Activated CD4-positive, alpha-beta T cell treated with anti-CD3 and anti-CD28 coated beads, Interleukin-2, amount 50 U/mL, for 24 hours (primary cell): ENCODE measurements around the gene ERG.

ENCODE experiments used
- DNase-seq, 2 donors: peaks; one replicate each; pipeline ENCODE4 v3.0.0-alpha.2; 2020; ENCODE audit warnings: low read depth in 1 of 2, low spot score in 1 of 2

Gene ERG

DNA sequence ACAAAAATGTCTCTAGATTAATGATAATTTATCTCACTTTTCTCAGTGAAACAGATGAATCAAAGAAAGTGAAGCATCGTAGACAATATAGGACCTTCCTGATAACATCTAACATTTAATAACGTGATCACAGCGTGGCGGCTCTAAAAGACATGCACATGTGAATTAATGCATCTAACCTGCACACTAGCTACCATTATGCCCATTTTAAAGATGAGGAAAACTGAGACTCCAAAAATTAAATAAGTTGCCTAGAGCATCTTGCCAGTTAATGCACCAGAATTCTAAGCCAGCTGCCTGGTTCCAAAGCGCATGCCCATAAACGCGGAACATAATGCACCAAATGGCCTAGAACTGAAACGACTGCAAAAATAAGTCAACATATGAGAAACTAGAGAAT lies 23.5 kb downstream of the ERG start:
- DNase-seq: no peak

DNA sequence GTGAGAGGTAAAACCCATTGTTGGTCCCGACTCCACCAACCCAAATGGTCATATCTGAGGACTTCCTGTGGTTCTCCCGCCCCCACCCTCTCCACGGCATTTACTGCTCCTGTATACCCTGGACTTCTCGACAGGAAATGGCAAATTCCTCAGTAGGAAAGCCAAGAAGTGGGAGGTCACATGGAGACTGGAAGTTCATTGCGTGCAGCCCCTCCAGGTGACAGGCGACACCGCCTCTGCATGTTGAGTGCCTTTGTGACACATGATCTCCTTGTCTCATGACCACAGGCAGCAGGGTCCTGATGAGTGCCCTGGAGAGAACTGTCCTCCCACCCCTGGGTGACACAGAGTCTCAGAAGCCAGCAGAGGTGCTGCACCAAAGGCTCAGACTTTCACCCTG lies 24.2 kb downstream of the ERG start:
- DNase-seq: no peak

GRCh38 chr21:38472412-38473108 lies 25.7 kb downstream of the ERG start:
- DNase-seq: no peak

DNA sequence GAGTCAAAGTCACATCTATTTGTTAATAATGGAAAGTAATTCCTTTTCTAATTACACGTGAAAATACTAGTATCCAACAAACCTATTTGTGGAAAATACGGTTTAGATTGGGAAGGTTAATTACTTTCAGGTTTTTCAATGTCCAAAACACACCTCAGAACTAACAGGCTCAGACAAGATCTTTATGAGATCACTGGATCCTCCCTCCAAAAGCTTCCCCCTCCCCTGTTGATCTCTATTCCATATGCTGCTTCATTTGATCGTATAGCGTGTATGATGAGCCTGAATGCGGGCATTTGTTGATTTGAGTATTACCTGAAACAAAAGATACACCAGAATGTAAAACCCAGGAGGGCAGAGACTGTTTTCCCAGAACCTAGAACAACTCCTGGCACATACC lies 26.5 kb downstream of the ERG start:
- DNase-seq: no peak

GRCh38 chr21:38470755-38471154 lies 27.5 kb downstream of the ERG start:
- no peak for DNase-seq

GRCh38 chr21:38469642-38470041 lies 28.6 kb downstream of the ERG start:
- DNase-seq: no peak

DNA sequence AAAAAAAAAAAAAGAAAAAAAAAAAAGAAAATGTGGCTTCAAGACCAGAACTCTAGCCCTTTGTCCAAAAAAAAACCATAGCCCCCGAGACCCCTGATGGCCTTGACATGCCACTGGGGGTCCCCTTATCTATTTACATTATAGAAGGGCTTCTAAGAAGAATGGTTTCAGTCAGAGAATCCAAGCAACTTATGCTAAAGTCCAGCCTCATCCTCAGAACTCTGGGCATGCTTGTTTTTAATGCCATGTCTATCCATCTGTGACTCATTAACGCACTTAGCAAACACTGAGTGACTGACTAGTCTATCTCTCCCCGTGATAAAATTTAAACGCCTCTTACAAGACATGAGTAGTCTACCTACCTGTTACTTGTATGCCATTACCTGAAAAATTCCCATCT lies 29.3 kb downstream of the ERG start:
- no peak for DNase-seq

DNA sequence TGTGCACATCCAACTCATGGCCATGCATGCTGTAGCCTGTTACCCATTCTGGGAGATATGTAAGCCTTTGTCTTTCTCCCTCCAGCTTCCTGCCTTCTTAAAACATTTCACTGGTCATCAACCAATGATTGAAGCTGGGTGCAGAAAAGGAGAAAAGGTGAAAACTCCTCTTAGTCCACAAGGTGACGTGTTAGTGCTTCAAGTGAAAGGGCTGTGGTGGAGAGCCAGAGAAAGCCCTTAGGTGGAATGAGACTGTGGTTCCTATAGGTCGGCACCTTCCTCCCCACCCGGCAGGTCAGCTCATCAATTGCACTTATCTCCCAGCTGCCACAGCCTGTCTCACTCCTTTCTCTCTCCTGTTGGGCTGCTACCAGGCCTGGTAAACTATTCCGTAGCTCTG lies 30.4 kb downstream of the ERG start:
- no peak for DNase-seq

DNA sequence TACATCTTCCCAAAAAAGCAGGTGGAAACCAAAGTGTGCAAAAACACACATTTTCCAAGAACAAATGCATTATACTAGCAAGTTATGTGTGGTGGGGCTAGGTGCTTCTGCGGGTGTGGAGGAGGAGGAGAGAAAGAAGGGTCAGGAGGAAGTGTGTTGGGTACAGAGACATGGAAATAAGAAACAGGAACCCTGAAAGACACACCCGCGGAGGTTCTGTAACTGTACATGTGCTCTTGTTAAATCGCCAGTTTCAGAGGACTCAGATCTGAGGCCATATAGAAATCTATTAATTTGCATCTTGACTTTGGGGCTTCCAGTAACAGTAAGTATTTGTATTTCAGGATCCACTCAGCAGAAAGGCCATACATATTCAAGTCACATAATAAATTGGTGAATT lies 30.9 kb downstream of the ERG start:
- no peak for DNase-seq

DNA sequence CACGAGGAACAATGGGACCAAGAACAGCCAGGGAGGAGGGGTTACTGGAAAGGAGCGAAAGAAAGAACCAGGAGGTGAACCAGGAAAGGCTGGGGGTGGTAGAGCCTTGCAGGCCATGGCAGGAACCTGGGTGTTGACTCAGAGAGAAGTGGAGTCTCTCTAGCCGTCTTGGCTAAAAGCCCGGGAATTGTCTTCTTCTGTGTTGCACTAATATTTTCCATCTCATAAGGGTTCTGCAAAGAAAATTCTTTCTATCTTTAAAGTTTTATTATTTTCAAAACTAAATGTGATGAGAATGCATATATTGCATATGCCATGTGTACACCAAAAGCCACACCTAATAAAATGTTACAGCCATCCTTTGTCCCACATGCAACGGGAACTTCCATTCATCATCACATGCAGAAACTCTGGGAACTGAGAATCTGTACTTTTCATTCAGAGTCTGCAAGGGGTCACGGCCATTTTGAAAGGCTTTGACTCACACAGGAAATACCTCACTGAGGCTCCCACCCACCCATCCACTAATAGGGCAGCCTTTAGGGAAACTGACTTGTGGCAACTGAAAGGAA lies 38.0 kb downstream of the ERG start:
- no peak for DNase-seq

DNA sequence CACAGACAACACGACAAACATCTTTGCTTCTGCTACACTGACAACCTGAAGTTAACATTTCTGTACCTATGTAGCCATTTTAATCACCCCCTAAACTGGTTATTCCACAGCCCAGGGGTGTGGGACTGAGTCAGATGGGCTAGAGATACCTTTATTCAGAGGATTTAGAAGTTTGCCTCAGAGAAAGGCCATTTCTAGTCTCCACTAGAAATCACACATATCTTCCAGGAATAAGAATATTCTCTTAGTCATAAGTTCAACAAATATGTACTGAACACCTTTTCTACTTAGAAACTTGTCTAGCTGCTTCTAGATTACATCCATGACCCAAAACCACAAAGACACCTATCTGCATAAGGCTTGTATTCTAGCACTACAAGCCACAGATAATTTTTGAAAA lies 38.8 kb downstream of the ERG start:
- no peak for DNase-seq

GRCh38 chr21:38455403-38455802 lies 42.9 kb downstream of the ERG start:
- no peak for DNase-seq

DNA sequence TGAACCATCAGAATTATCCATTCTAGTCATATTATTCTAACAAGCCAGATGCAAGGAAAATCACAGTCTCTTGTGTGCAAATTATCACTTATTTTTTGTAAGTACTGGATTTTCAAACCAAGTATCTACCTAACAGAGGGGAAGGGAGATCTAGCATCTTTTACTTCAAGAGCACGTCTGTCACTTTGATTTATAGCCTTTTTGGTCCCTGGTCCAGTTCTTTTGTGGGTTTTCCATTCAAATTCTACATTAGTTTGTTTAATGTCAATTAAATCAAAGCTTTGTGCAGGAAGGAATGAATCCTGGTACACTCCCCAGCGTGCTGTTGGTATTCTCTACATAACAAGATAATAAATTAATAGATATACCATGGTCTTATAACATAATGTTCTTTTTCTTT lies 43.6 kb downstream of the ERG start:
- no peak for DNase-seq

GRCh38 chr21:38454161-38454560 lies 44.1 kb downstream of the ERG start:
- no peak for DNase-seq

- no peak for DNase-seq
Observed at GRCh38 chr21:38448671-38449385, 49.4 kb downstream of the ERG start.

DNA sequence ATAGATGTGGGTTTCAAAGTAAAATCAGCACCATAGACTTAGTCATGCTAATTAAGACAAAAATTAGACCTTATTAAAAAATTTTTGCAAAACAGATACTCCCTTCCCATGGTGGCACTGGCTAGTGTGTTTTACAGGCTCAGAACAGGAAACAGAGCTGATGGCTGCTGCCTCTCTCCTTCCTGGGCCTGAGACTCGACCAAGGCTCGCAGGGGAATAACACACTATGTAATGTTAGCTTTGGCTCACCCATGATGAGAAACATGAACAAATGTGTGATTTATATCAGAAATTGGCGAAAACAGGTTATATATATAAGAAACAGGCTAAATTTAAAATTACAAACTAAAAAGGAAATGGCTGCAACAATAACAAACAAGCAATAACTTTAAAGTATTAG lies 50.7 kb downstream of the ERG start:
- no peak for DNase-seq

DNA sequence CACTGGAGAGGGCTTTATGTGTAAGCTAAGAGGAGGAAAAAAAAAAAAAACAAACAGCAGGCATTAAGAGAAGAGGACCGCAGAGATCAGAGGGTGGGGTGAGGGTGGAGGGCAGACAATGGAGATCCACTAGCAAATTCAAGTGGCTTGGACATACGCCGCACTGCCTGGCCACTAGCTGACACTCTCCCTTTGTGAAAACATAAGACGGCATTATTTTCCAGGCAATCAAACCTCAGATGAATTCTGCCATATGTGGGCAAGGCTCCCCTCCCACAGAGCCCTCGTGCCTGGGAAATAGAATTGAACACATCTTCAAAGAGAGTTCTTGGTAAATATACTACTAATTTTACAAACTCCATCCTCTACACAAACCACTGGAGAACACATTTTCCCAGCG lies 53.6 kb downstream of the ERG start:
- no peak for DNase-seq

- DNase-seq: no peak
Observed at GRCh38 chr21:38443110-38443509, 55.2 kb downstream of the ERG start.

GRCh38 chr21:38441153-38441552 lies 57.1 kb downstream of the ERG start:
- no peak for DNase-seq

DNA sequence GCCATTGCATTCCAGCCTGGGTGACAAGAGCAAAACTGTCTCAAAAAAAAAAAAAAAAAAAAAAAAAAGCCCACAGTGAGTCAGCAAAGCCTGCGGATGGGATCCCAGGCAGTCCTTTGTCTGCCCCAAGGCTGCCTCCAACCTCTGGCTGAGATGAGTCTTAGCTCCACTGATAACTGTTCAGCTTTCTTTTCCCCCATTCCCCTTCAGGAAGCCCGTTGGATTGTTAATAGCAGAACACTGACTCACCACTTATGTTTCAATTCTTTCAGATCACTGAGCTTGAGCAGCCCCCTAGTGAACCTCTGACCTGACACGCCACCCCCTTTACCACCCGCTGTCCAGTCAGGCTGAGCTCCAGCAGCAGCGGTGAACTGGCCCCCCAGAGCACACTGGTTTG lies 57.5 kb downstream of the ERG start:
- no peak for DNase-seq

DNA sequence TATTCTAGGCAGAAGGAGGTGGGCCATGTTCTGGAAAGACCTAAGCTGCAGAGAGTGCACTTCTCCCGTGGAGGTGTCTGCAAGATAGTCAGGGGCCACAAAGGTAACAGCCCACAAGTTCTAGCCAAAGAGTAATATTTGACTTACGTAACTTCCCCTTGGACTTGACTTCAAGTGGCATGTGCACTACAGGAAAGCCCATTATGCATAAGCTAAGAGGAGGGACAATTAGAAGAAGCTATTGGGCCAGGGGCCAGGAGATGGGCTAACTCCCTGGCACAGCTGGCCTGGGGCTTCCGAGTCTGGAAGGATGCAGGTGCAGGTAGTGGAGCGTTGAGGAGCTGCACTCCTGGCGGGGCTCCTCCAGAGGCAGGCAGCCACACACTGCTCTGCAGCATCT lies 58.3 kb downstream of the ERG start:
- no peak for DNase-seq

DNA sequence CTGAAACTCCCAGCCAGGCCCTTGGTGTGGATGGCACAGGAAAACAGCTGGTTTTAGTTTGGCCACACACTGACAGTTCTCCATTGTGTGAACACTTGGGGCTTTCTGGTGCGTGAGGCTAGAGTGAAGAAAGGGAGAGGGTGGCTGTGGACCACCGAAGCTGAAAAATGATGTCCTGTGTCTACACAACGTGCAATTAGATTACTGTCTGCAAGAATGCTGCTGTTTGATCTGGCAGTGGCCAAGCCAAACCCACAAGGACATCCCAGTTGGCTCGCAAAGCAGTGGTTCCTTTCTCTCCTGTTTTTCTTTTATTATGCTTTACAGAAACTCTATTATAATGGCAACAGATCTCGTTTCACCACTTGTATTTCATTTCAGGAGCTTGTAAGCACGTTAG lies 58.9 kb downstream of the ERG start:
- no peak for DNase-seq

DNA sequence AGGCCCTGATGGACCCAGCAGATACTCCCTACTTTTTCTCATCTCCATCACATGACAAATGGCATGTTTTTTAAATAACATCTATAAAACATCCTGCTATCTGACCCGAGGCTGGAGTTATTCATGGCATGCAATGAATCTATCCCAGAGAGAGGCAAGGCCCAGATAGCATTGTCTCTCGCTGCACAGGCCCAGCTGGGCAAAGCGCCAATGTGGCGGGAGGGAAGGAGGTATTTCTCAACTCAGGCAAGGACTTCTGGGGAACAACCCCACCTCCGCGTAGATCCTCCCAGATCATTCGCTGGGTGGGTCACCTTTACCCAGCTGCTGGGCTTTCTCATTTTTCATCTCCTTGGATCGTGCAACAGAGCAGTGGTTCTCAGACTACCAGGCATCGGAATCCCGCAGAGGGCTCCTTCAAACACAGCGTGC lies 59.8 kb downstream of the ERG start:
- no peak for DNase-seq
